Dedifferentiated amniotic fluid mesenchymal stem cell (primary cell): ENCODE measurements around the gene AAGAB.

Experiments
- DNase-seq: peaks from one replicate; pipeline ENCODE4 v3.0.0-alpha.2; 2016; ENCODE audit errors: extremely low spot score

AAGAB gene

GRCh38 chr15:67210555-67211168, 43.8 kb downstream of the AAGAB start:
- no peak for DNase-seq

DNA sequence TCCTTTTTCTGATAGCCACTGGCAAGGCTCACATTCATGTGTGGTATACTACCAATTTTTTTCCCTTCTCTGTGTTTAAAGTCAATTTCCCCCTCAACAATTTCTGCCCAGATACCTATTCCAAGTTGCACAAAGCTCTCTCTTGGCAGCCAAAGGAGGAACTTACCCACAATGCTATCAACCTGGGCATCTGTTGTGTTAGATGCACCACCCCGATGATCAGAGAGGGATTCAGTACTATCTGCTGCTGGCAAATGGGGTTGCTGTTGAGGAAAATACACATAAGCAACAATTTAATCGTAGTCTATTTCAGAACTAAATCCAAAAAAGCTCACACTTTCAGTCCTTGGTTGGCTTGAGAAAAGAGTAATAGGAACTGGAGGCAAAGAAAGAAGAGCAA, 46.1 kb downstream of the AAGAB start:
- DNase-seq = no peak

- no peak for DNase-seq
Measured at GRCh38 chr15:67207555-67208207, 46.8 kb downstream of the AAGAB start.

- no peak for DNase-seq
Measured at GRCh38 chr15:67202991-67203390, 51.5 kb downstream of the AAGAB start.

GRCh38 chr15:67202091-67202490, 52.4 kb downstream of the AAGAB start:
- DNase-seq = no peak

DNA sequence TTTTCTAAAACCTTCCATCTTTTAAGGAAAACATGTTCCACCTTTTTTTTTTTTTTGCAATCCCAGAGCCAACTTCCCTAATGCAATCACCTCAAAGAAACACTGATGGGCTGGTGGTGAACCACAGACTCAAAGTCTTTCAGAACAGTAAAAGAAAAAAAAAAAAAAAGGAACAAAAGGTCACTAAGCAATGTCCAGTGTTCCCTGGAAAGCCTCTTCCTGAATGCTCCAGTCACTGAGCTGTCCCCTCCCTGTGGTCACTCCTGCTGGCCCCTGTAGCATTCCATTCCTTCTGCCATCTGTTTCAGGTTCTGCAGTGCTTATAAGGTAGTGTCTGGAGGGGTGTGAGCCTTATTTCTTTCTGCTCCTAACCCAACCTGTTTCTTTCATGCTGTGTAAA, 53.3 kb downstream of the AAGAB start:
- no peak for DNase-seq

- peak; percentile 68 for DNase-seq
Measured at GRCh38 chr15:67199881-67200763, 54.3 kb downstream of the AAGAB start.

GRCh38 chr15:67199391-67199790, 55.1 kb downstream of the AAGAB start:
- DNase-seq = no peak

DNA sequence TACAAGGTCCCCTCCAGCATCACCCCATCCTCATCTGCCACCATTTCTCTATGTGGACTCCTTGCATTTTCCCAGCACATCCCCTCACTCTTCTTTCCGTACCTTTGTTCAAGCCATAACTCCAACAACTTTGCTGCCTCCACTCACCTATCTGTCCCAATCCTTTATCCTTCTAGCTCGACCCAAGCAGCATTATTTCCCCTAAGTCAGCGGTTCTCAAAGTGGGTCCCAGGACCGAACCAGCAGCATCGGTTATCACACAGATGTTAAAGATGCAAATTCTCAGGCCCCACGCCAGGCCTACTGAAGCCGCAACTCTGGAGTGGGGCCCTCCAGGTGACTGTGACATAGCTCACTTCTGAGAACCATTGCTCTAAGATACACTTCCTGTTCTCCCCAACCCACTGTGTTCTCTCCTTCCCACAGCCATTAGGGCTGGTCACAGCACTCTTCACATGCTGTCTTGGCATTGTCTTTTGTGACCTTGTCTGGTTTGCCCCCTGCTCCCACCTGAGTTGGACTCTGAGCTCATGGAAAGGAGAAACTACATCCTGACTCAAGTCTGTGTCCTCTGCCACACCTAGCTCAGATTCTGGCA, 56.2 kb downstream of the AAGAB start:
- no peak for DNase-seq

GRCh38 chr15:67197364-67197695, 57.1 kb downstream of the AAGAB start:
- DNase-seq = no peak

DNA sequence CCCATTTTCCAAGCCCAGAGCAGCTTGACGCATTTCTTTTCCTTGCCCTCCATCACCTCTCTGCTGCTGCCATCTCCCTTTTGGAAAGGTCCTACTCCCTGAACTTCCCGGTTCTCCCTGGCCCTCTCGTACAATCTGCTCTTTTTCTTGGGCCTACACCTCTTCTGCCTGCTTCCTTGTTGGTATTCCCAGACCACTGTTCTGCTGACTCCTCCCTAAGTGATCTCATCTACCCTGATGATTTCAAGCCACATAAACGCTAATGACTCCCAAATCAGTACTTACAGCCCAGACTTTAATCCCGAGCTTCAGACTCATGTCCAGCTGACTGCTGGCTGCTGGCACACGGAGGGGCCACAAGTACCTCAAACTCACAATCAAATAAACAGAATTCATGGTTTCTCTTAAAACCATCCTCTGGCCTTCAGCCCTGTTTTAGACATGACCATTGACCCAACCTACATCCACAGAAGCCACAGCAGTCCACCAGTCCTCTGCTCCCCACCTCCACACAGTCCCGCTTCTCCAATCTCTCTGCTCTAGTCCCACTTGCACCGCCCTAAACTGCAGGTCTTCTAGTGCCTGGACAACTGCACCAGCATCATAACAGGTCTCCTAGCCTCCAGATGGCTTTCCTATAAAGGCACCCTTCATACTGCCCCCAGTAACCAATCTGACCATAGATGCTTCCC, 57.6 kb downstream of the AAGAB start:
- DNase-seq = peak; percentile 38

DNA sequence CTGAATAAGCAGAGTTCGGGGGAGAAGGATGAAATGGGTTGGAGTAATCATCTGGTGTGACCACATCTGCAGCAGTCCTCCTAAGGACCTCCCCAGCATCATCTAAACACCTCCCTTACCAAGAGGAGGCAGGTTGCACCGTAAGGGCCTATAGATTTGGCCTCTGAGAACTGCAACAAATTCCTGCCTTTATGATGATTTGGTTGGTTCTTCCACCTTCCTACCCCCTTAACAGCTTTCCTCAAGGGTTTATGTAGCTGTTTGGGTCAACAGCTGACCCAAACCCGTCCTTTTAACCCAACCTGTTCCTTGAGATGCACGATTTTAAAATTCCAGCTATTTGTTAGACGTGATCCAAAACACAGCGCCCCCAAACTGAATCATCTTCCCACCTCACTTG, 58.2 kb downstream of the AAGAB start:
- DNase-seq = no peak

DNA sequence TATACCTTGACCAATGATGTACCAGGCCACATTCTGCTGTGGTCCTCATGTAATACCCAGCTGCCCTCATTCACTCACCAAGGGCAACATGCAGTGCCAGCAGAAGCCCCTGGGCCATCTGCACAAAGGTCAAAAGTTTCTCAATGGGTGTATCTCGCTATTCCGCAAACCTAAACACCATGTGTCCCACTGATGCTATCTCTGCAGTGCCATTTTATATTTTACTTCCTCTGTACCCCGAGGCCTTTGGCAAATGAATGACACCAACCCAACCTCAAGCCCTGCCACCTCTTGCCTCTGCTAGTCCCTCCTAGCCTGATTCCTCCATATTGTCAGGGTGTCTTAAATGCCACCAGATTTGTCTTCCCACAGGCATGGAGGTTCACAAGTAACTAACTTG, 59.2 kb downstream of the AAGAB start:
- DNase-seq = no peak

DNA sequence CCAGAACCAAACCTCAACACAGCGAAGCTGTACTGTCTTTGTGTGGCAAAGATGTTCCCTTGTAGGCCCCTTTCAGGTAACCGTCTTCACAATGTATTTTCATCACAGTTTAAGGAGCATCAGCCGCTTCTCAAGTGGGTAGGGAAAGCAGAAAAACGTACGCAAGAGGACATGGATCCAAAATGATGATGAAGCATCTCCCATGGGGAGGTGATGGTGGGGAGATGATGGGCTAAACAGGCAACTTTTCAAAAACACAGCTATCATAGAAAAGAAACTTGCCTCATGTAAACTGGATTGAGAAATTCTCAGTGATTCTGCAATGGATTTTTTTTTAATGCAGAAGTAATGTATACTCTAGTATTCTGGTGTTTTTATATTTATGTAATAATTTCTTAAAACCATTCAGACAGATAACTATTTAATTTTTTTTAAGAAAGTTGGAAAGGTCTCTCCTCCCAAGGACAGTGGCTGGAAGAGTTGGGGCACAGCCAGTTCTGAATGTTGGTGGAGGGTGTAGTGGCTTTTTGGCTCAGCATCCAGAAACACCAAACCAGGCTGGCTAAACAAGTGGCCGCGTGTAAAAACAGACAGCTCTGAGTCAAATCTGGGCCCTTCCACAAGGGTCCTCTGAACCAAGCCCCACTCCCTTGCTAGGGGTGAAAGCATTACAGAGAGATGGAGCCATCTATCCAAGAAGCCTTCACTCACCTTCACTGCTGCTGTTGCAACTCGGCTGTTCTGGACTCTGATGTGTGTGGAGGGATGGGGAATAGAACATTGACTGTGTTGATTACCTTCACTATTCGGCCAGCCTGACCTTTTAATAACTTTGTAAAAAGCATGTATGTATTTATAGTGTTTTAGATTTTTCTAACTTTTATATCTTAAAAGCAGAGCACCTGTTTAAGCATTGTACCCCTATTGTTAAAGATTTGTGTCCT, 60.0 kb downstream of the AAGAB start:
- no peak for DNase-seq

- no peak for DNase-seq
Measured at GRCh38 chr15:67193223-67193990, 61.1 kb downstream of the AAGAB start.

DNA sequence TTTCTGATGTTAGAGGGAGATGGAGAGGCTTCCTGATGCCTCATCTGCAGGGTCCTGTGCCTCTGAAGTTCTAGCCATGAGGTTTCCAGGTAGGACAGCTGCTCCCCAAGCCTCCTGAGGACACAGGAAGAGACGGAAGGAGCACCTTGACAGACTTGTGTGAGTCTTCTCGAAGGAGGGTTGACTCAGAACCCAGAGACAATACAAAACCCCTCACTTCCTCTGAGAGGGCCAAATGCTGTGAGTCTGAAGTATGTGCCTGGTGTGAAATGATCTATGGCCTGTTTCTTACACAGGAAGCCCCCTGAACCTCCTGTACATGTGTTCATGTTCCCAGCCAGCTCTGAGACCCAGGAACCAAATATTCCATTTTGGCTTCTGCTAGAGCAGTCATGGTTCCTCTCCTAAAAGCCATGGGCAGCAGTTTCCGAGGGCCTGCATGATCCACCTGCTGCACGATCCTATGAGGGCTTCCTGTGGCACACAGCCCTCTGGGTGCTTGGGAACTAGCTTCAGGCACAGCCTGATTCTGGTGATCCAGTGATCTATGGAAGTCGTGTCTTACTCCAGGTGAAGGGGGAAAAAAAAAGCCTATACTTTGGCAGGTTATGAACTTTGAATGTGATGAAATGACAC, 62.2 kb downstream of the AAGAB start:
- no peak for DNase-seq

- DNase-seq = no peak
Measured at GRCh38 chr15:67190813-67191212, 63.6 kb downstream of the AAGAB start.

GRCh38 chr15:67190326-67190725, 64.1 kb downstream of the AAGAB start:
- no peak for DNase-seq

DNA sequence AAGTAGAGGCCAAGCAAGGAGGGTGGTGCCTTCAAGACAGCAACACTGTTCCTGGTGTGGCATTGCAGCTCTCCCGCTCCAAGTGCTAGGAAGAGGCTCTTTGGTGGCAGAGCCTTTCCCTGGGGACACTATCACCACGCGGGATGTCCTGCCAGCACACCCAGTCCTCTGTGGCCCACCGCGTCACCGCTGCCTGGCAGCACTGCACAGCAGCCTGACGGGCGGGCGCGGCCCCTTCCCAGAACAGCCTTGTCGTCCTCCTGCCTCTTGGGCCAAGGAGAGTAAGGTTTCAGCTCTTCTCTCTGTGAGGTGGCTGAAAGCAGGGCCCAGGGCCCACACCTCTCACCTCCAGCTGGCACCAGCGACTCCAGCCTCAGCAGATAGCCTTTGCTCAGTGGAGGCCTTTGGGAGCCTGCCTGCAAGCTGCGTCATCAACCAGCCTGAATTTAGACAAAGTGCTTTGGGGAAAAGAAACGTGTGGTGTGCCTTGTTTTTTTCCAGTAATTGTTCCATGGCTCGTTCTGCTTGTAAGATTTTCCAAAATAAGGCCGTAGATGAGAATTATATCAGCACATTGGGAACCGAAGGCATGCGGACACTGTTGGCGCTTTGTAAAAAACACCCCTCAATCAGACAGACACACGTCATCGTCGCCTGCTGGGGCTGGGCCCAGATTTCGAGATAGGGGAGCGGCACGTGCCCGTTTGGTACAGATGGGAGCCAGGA, 65.0 kb downstream of the AAGAB start:
- no peak for DNase-seq
